ENCODE measurements around the gene COBL.

The COBL gene

DNA sequence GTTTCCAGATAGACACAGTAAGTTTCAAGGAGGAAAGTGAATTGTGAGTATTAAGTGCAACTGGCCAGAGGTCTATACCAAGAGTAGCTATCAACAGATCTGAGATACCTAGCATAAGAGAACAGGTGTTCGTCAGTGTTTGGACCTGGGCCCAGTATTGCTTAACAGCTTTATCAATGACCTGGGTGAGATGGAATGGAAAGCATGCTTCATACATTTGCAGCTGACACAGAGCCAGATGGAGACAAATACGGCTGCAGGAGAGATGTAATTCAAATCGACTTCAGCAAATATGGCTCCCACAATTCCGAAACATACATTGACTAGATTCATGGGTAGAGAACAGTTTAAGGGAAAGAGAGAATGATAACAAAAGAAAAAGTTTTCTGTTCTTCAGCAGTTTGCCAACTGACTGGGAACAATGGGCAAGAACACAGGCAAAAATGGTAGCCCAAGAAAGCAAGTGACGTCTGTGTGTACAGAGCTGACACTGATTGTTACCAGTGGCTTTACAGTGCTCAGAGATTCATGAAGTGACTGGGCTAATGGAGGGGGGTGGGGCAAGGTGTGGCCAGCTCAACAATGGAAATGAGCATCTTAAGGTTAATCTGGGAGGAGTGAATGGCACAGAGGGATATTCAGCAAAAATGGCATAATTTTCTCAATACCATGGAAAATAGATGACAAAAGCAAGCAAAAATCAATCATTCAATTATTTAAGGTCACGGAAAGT lies 28.0 kb upstream of the COBL start:
- TF ChIP-seq, protein P1, sequence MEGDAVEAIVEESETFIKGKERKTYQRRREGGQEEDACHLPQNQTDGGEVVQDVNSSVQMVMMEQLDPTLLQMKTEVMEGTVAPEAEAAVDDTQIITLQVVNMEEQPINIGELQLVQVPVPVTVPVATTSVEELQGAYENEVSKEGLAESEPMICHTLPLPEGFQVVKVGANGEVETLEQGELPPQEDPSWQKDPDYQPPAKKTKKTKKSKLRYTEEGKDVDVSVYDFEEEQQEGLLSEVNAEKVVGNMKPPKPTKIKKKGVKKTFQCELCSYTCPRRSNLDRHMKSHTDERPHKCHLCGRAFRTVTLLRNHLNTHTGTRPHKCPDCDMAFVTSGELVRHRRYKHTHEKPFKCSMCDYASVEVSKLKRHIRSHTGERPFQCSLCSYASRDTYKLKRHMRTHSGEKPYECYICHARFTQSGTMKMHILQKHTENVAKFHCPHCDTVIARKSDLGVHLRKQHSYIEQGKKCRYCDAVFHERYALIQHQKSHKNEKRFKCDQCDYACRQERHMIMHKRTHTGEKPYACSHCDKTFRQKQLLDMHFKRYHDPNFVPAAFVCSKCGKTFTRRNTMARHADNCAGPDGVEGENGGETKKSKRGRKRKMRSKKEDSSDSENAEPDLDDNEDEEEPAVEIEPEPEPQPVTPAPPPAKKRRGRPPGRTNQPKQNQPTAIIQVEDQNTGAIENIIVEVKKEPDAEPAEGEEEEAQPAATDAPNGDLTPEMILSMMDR (IDR thresholded peaks at IDR 0.05; ENCODE audit: low read depth, low read length, missing control alignments): no peak
- no peak overlapping the region for H3K4me3 ChIP-seq (ENCODE audit: low read depth, low read length)
- in situ Hi-C loops (cut with HindIII; ENCODE audit: low sequenced_read_pairs): no loop called here
- no peak for DNase-seq (ENCODE audit: low read depth)

- no peak for DNase-seq (ENCODE audit: low read depth)
- no peak overlapping the region for H3K4me3 ChIP-seq (ENCODE audit: low read depth, low read length)
- TF ChIP-seq, protein P1 (IDR thresholded peaks at IDR 0.05; ENCODE audit: low read depth, low read length, missing control alignments): no peak
- in situ Hi-C loops (cut with HindIII; ENCODE audit: low sequenced_read_pairs): no loop called here
Measured at GRCh38 chr7:51340936-51341335, 24.3 kb upstream of the COBL start.

- no peak for DNase-seq (ENCODE audit: low read depth)
- no peak overlapping the region for H3K4me3 ChIP-seq (ENCODE audit: low read depth, low read length)
- in situ Hi-C loops (cut with HindIII; ENCODE audit: low sequenced_read_pairs): no loop called here
- TF ChIP-seq, protein P1 (IDR thresholded peaks at IDR 0.05; ENCODE audit: low read depth, low read length, missing control alignments): no peak
Measured at GRCh38 chr7:51340029-51340838, 23.6 kb upstream of the COBL start.

DNA sequence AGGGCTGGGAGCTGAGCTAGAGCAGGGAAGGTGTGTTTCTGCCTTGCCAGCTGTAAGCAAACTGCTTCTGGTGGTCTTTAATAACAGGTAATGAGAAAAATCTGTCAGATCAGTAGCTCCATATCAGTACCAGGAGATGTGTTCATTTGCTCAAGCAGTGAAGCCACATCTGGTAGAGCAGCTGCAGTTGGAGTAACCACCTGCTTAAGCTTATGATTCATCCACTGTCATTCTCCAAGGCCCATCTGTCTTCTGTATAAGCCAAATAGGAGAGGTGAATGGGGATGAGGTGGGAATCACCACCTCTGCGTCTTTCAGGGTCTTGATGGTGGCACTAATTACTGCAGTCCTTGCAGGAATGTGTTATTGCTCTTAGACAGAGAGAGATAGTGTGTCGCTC lies 18.4 kb upstream of the COBL start:
- H3K4me3 ChIP-seq (ENCODE audit: low read depth, low read length): no peak overlapping the region
- TF ChIP-seq, protein P1 (IDR thresholded peaks at IDR 0.05; ENCODE audit: low read depth, low read length, missing control alignments): no peak
- in situ Hi-C loops (cut with HindIII; ENCODE audit: low sequenced_read_pairs): loop anchor here (5.0 kb wide), 1 partner anchor 43 kb away; no protein-coding TSS in a partner anchor
- no peak for DNase-seq (ENCODE audit: low read depth)

GRCh38 chr7:51329696-51330263 lies 13.2 kb upstream of the COBL start:
- in situ Hi-C loops (cut with HindIII; ENCODE audit: low sequenced_read_pairs): no loop called here
- no peak for DNase-seq (ENCODE audit: low read depth)
- no peak overlapping the region for H3K4me3 ChIP-seq (ENCODE audit: low read depth, low read length)
- TF ChIP-seq, protein P1 (IDR thresholded peaks at IDR 0.05; ENCODE audit: low read depth, low read length, missing control alignments): no peak

- no peak for DNase-seq (ENCODE audit: low read depth)
- TF ChIP-seq, protein P1 (IDR thresholded peaks at IDR 0.05; ENCODE audit: low read depth, low read length, missing control alignments): no peak
- in situ Hi-C loops (cut with HindIII; ENCODE audit: low sequenced_read_pairs): no loop called here
- no peak overlapping the region for H3K4me3 ChIP-seq (ENCODE audit: low read depth, low read length)
Measured at GRCh38 chr7:51328351-51328801, 11.8 kb upstream of the COBL start.
